ENCODE data around the gene IARS2.

Gene IARS2

GRCh38 chr1:220089650-220090556 is 4.0 kb upstream of the IARS2 start, which contains the start of gene BPNT1:
Gene BPNT1, minus strand, starts transcription at chr1:220089788. Its CDS starts 9,942 bp downstream, at chr1:220079846.
- TF ChIP-seq GATA2 (IDR thresholded peaks at IDR 0.05; ENCODE audit: low read depth, low read length) (peak; percentile 58; the same call in 1 of the 2 replicates), GATA3 (IDR thresholded peaks at IDR 0.05; ENCODE audit: low read depth, low read length) (no peak)

- TF ChIP-seq GATA3 (IDR thresholded peaks at IDR 0.05; ENCODE audit: low read depth, low read length) (no peak), GATA2 (IDR thresholded peaks at IDR 0.05; ENCODE audit: low read depth, low read length) (no peak)
Observed at GRCh38 chr1:220092694-220093093, 1.2 kb upstream of the IARS2 start.

- TF ChIP-seq GATA3 (IDR thresholded peaks at IDR 0.05; ENCODE audit: low read depth, low read length), result no peak
- no peak for TF ChIP-seq GATA2 (IDR thresholded peaks at IDR 0.05; ENCODE audit: low read depth, low read length)
Observed at GRCh38 chr1:220093361-220094015, 444 bp upstream of the IARS2 start.

DNA sequence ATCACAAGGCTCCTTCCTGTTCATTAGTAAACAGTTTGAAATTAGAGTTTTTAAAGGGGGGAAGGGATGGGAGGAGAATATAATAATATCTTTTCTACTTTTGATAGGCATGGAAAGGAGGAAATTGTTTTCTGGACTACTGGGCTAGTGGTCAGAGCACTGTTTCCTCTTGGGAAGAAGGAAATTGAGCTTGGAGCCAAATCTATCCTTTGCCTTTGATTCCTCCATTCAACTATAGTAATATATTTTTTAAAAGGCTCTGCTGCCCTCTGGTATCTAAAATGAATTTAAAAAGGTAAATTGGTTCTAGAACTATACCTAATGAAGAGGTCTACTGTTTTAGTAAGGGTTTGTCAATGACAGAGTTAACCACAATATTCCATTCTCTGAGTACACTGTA is 5.9 kb downstream of the IARS2 start:
- TF ChIP-seq GATA3 (IDR thresholded peaks at IDR 0.05; ENCODE audit: low read depth, low read length) (no peak), GATA2 (IDR thresholded peaks at IDR 0.05; ENCODE audit: low read depth, low read length) (no peak)

- TF ChIP-seq GATA2 (IDR thresholded peaks at IDR 0.05; ENCODE audit: low read depth, low read length), result no peak
- no peak for TF ChIP-seq GATA3 (IDR thresholded peaks at IDR 0.05; ENCODE audit: low read depth, low read length)
Observed at GRCh38 chr1:220113136-220113695, 19.3 kb downstream of the IARS2 start.

GRCh38 chr1:220119043-220119512 is 25.1 kb downstream of the IARS2 start:
- no peak for TF ChIP-seq GATA3 (IDR thresholded peaks at IDR 0.05; ENCODE audit: low read depth, low read length)
- no peak for TF ChIP-seq GATA2 (IDR thresholded peaks at IDR 0.05; ENCODE audit: low read depth, low read length)

DNA sequence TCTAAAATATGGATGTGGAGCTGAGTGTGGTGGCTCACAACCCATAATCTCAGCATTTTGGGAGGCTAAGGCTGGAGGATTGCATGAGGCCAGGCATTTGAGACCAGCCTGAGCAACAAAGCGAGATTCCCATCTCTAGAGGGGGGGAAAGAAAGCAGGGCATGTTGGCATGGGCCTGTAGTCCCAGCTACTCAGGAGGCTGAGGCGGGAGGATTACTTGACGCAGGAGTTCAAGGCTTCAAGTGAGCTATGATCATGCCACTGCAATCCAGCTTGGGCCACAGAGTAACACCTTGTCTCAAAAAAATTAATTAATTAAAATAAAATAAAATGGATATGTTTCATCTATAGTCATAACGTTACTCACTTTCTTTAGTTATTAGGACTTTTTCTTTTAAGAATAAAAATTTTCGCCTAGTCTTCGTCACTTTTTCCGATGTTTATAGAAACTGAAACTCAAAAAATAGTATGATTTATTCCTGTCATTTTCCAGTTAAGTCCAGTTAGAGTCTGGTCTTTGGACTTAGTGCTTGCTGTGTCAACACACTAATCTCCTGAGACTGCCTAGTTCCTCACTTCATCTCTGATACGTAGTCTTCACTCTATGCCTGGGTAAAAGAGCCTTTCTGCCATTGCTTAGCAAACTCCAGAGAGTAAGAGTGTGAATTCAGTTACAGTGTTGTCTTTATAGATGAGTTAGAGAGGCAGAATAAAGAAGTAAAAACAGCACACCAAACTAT is 28.0 kb downstream of the IARS2 start:
- no peak for TF ChIP-seq GATA3 (IDR thresholded peaks at IDR 0.05; ENCODE audit: low read depth, low read length)
- no peak for TF ChIP-seq GATA2 (IDR thresholded peaks at IDR 0.05; ENCODE audit: low read depth, low read length)

- TF ChIP-seq GATA2 (IDR thresholded peaks at IDR 0.05; ENCODE audit: low read depth, low read length) (no peak), GATA3 (IDR thresholded peaks at IDR 0.05; ENCODE audit: low read depth, low read length) (no peak)
Observed at GRCh38 chr1:220123066-220123465, 29.1 kb downstream of the IARS2 start.

- TF ChIP-seq GATA3 (IDR thresholded peaks at IDR 0.05; ENCODE audit: low read depth, low read length) (no peak), GATA2 (IDR thresholded peaks at IDR 0.05; ENCODE audit: low read depth, low read length) (no peak)
Observed at GRCh38 chr1:220123889-220124288, 30.0 kb downstream of the IARS2 start.

DNA sequence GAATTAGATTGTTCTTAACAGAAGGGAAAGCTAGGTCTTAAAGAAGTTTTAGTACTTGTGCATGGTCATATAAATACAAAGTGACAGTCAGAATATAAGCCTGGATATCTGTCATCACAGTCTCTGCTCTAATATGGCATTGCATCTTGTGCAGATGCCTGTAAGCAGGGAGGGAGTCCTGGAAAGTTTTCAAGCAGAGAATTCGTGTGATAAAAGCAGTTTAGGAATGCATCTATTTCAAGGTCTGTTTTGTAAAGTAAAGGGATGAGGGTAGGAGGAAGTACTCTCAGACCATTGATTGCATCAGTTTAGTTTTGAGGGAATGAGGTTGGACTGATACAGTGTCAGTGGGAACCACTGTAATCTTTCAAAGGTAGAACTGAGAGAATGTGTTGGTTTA is 30.6 kb downstream of the IARS2 start:
- TF ChIP-seq GATA3 (IDR thresholded peaks at IDR 0.05; ENCODE audit: low read depth, low read length) (no peak), GATA2 (IDR thresholded peaks at IDR 0.05; ENCODE audit: low read depth, low read length) (no peak)

GRCh38 chr1:220127076-220127475 is 33.1 kb downstream of the IARS2 start:
- TF ChIP-seq GATA3 (IDR thresholded peaks at IDR 0.05; ENCODE audit: low read depth, low read length) (no peak), GATA2 (IDR thresholded peaks at IDR 0.05; ENCODE audit: low read depth, low read length) (no peak)

- TF ChIP-seq GATA2 (IDR thresholded peaks at IDR 0.05; ENCODE audit: low read depth, low read length) (no peak), GATA3 (IDR thresholded peaks at IDR 0.05; ENCODE audit: low read depth, low read length) (no peak)
Observed at GRCh38 chr1:220129479-220130210, 35.7 kb downstream of the IARS2 start.

DNA sequence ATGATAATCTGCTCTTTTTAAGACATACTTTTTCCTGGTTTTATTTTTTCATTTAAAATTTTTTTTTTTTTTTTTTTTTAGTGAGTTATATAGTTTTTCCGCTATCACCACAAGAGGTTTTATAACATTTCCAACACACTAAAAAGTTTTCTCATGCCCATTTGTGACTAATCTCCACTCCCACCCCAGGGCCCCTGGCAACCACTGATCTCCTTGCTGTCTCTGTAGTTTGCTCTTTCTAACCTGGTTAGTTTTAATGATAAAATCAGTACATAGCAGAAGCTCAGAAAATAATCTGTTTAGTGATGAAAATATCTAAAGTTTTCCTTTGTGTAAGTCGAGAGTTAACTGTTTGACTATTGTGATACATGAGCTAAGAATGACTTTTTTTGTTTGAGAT is 41.8 kb downstream of the IARS2 start:
- TF ChIP-seq GATA2 (IDR thresholded peaks at IDR 0.05; ENCODE audit: low read depth, low read length) (no peak), GATA3 (IDR thresholded peaks at IDR 0.05; ENCODE audit: low read depth, low read length) (no peak)

Measured in SH-SY5Y (cell line).